SU-DHL-6 (cell line): ENCODE results near the gene SERPINA1.

ENCODE experiments used
- EZH2phosphoT487 ChIP-seq: fragments of 200-600 bp; sonication (generic), shearing (Covaris generic); conservative IDR thresholded peaks from 2 replicates; pipeline ENCODE4 v1.6.1; 2018; ENCODE audit warnings: mild to moderate bottlenecking, antibody characterized with exemption, low read length, moderate library complexity, mixed read lengths
- TF ChIP-seq, protein P1 (sequence below): fragments of 200-600 bp; sonication (generic); IDR thresholded peaks from one replicate; pipeline ENCODE4 v1.5.1; 2017; ENCODE audit warnings: antibody characterized with exemption, mild to moderate bottlenecking, low read length, moderate library complexity; ENCODE audit not compliant: insufficient read depth, poor library complexity, severe bottlenecking

DNA sequence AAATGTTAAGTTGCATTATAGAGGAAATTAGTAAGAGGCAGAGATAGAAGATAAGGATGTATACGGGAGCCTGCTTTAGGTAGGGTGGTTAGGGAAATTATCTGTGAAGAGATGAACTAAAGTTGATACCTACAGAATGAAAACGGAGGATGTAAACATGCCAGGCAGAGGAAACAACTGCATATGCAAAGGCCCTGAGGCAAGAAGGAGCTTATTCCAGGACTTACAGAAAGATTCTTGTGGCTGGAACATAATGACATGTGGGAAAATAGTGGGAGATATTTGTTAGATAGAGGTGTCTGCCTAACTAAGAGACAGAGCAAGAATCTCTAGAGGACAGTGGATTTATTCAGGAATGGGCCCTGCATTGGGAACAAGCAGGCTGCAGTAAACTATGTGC, 16.2 kb upstream of the SERPINA1 start:
- TF ChIP-seq, protein P1, sequence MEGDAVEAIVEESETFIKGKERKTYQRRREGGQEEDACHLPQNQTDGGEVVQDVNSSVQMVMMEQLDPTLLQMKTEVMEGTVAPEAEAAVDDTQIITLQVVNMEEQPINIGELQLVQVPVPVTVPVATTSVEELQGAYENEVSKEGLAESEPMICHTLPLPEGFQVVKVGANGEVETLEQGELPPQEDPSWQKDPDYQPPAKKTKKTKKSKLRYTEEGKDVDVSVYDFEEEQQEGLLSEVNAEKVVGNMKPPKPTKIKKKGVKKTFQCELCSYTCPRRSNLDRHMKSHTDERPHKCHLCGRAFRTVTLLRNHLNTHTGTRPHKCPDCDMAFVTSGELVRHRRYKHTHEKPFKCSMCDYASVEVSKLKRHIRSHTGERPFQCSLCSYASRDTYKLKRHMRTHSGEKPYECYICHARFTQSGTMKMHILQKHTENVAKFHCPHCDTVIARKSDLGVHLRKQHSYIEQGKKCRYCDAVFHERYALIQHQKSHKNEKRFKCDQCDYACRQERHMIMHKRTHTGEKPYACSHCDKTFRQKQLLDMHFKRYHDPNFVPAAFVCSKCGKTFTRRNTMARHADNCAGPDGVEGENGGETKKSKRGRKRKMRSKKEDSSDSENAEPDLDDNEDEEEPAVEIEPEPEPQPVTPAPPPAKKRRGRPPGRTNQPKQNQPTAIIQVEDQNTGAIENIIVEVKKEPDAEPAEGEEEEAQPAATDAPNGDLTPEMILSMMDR = no peak
- no peak for TF ChIP-seq EZH2phosphoT487
